IPS-18a (cell line): ENCODE results near the gene GFRA3.
"Not testable (repeated sequence)": the region's sequence is repeated elsewhere in the genome, so short reads cannot be mapped to it uniquely, and the experiment has no call there.

ENCODE experiments used
- H3K27ac ChIP-seq: one replicate; pipeline ENCODE4 v1.5.1; 2013; ENCODE audit warnings: low read length
- H3K27me3 ChIP-seq: one replicate; pipeline ENCODE4 v1.6.1; 2013; ENCODE audit warnings: mild to moderate bottlenecking, low read length; ENCODE audit not compliant: control insufficient read depth, insufficient read depth
- H3K36me3 ChIP-seq: one replicate; pipeline ENCODE4 v1.6.1; 2013; ENCODE audit warnings: low read depth, low read length; ENCODE audit not compliant: control insufficient read depth
- H3K4me1 ChIP-seq: one replicate; pipeline ENCODE4 v1.6.1; 2013; ENCODE audit warnings: low read depth, low read length; ENCODE audit not compliant: control insufficient read depth
- H3K4me3 ChIP-seq: one replicate; pipeline ENCODE4 v1.5.1; 2013; ENCODE audit warnings: low read length
- H3K9ac ChIP-seq: one replicate; pipeline ENCODE4 v1.6.1; 2013; ENCODE audit warnings: mild to moderate bottlenecking, low read length, moderate library complexity
- H3K9me3 ChIP-seq: one replicate; pipeline ENCODE4 v1.6.1; 2013; ENCODE audit warnings: low read depth, low read length; ENCODE audit not compliant: control insufficient read depth

GFRA3 gene

GRCh38 chr5:138274189-138274853, at the start of gene GFRA3:
Gene GFRA3, minus strand, starts transcription at chr5:138274621. Its CDS starts 197 bp downstream, at chr5:138274424.
- Histone ChIP-seq H3K4me3 (peak within 1 kb of the TSS; percentile 67), H3K9ac (peak within 1 kb of the TSS; percentile 36), H3K27me3 (peaks cover 41% of the 10 kb centered on the region), H3K27ac (no peak within 1 kb of the TSS), H3K36me3 (no peaks in the 10 kb centered on the region), H3K9me3 (no peaks in the 10 kb centered on the region), H3K4me1 (peaks cover 11% of the 10 kb centered on the region)

GRCh38 chr5:138318211-138318610, 43.8 kb upstream of the GFRA3 start:
- H3K4me3 ChIP-seq, H3K4me1 ChIP-seq, H3K27ac ChIP-seq, H3K9me3 ChIP-seq, H3K9ac ChIP-seq, H3K27me3 ChIP-seq: not testable (repeated sequence)
- peaks cover 30% of the 10 kb centered on the region for H3K36me3 ChIP-seq

GRCh38 chr5:138316355-138316754, 41.9 kb upstream of the GFRA3 start:
- no peaks in the 10 kb centered on the region for H3K4me1 ChIP-seq

GRCh38 chr5:138315751-138316278, 41.4 kb upstream of the GFRA3 start:
- Histone ChIP-seq H3K27ac (no peak overlapping the region), H3K36me3 (peaks cover 30% of the 10 kb centered on the region), H3K4me1 (no peaks in the 10 kb centered on the region), H3K4me3 (no peak overlapping the region), H3K27me3 (no peaks in the 10 kb centered on the region), H3K9me3 (no peaks in the 10 kb centered on the region), H3K9ac (no peak overlapping the region)

More at GRCh38 chr5:138316355-138316754, 41.9 kb upstream of the GFRA3 start:
- peaks cover 30% of the 10 kb centered on the region for H3K36me3 ChIP-seq
- H3K4me3 ChIP-seq: no peak overlapping the region
- H3K27ac ChIP-seq: no peak overlapping the region
- no peaks in the 10 kb centered on the region for H3K27me3 ChIP-seq
- no peaks in the 10 kb centered on the region for H3K9me3 ChIP-seq
- no peak overlapping the region for H3K9ac ChIP-seq

GRCh38 chr5:138305797-138306196, 31.4 kb upstream of the GFRA3 start:
- Histone ChIP-seq H3K27me3 (no peaks in the 10 kb centered on the region), H3K4me3 (no peak overlapping the region), H3K9me3 (no peaks in the 10 kb centered on the region), H3K36me3 (peaks cover 4% of the 10 kb centered on the region), H3K4me1 (no peaks in the 10 kb centered on the region), H3K27ac (no peak overlapping the region), H3K9ac (no peak overlapping the region)

- Histone ChIP-seq H3K36me3 (no peaks in the 10 kb centered on the region), H3K4me3 (no peak overlapping the region), H3K9me3 (no peaks in the 10 kb centered on the region), H3K27ac (no peak overlapping the region), H3K9ac (no peak overlapping the region), H3K27me3 (no peaks in the 10 kb centered on the region), H3K4me1 (no peaks in the 10 kb centered on the region)
Measured at GRCh38 chr5:138303372-138303771, 29.0 kb upstream of the GFRA3 start.

DNA sequence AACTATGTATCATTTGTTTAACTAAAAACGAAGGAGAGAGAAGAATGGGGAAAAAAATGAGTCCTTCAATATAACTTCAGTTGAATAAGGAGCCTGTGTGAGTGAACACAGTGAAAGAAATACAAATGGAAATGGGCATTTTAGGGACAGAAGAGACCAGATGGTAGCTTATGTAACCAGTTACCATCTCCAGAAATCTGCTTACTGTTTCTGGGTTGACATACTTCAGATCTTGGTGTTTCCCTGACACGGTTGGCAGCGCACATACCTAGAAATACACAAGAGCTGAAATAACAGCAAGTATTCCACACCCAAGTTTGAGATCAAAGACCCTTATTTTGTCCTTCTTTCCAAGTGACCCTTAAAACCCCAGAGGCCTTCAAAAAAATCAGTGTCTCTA, 14.9 kb upstream of the GFRA3 start:
- Histone ChIP-seq H3K36me3 (peaks cover 25% of the 10 kb centered on the region), H3K9me3 (no peaks in the 10 kb centered on the region), H3K27me3 (no peaks in the 10 kb centered on the region), H3K4me1 (no peaks in the 10 kb centered on the region), H3K4me3 (no peak overlapping the region), H3K9ac (no peak overlapping the region), H3K27ac (no peak overlapping the region)

DNA sequence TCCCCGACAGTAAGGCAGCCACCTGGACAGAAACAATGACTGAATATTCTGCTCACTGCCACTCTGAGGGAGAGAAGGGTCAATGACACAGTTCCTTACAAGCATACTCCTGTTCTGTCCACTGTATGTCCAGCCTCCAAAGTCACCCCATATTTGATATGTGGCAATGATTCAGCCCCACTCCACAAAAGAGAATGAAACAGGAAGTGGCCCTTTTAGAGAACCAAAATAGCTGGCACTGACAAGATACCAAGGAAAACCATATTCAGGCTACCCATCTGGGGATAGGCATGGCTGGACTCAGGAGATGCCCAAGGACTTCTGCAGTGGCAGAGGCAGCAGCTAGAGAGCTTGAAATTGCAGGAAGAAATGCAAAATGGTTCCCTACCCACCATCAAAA, 12.8 kb upstream of the GFRA3 start:
- Histone ChIP-seq H3K4me1 (no peaks in the 10 kb centered on the region), H3K9me3 (no peaks in the 10 kb centered on the region), H3K27ac (no peak overlapping the region), H3K9ac (no peak overlapping the region), H3K4me3 (no peak overlapping the region), H3K36me3 (peaks cover 25% of the 10 kb centered on the region), H3K27me3 (no peaks in the 10 kb centered on the region)

DNA sequence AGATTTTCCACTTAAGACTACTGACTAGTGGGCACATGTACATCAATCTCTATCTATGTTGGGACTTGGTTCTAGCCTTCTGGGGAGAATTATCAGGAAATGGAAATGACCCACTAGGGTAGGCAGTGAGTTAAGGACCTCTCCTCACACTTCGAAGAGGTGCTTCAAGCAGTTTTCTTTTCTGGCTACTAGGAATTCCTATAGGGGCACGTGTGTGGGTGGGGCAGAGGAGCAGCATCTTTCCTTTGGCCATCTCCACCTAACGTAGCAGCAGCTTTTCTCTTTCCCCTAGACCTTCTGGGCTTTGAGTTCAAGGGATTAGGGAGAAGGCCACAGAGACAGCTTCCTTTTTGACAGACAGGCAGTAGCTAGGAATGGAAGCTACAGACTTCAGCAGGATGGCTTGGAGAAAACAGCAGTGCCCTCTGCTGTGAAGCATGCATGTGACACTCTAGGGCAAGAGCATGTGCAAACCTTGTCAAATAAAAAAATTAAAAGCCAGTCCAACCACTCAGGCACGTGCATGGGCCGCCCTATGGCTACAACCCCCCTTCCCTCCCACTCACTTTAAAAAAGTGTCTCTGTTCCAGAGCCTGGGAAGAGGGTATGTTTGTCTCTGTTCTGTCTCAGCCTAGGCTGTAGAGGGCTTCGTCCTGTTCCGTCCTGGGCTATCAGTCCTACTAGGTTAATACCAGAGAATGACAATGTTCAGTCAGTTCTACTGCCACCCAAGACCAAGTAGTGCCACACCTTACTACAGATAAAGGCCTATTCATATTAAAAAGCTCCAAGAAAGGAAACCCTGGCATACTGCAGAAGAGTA, 8.7 kb upstream of the GFRA3 start:
- H3K4me3 ChIP-seq: no peak overlapping the region
- H3K4me1 ChIP-seq: no peaks in the 10 kb centered on the region
- no peak overlapping the region for H3K27ac ChIP-seq
- H3K36me3 ChIP-seq: peaks cover 18% of the 10 kb centered on the region
- H3K9ac ChIP-seq: no peak overlapping the region
- H3K9me3 ChIP-seq: no peaks in the 10 kb centered on the region
- no peaks in the 10 kb centered on the region for H3K27me3 ChIP-seq

- Histone ChIP-seq H3K9me3 (no peaks in the 10 kb centered on the region), H3K36me3 (peaks cover 9% of the 10 kb centered on the region), H3K4me3 (no peak overlapping the region), H3K27ac (no peak overlapping the region), H3K27me3 (peaks cover 8% of the 10 kb centered on the region), H3K9ac (no peak overlapping the region), H3K4me1 (no peaks in the 10 kb centered on the region)
Measured at GRCh38 chr5:138280915-138281314, 6.5 kb upstream of the GFRA3 start.

DNA sequence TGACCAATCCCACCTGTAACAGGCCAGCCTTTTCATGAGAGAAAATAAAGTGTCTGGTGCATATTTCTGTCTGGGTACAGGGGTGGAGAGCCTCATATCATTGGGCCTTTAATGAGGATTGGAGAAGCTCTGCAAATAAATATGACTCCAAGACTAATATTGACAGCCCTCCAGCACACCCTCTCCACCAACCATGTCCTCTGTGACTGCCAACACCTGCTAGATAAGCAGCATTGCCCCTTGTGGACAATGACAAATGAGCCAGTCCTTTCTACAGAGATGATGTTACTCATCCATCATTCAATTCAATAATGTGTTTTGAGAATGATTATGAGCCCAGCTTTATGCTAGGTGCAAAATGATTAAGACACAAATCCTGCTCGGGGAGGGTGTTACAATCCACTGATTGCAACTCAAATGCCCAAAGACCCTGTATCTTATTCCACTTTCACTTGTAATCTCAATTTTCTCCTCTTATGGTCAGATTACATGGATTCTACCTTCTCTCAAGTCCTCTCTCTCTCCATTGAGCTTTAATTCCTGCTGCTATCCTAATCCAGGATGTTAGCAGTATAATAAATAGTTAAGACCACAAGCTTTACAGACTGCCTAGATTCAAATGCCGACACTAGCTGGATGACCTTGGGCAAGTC, 2.1 kb upstream of the GFRA3 start:
- Histone ChIP-seq H3K27ac (no peak overlapping the region), H3K4me1 (peaks cover 11% of the 10 kb centered on the region), H3K27me3 (peaks cover 41% of the 10 kb centered on the region), H3K9me3 (no peaks in the 10 kb centered on the region), H3K36me3 (no peaks in the 10 kb centered on the region), H3K9ac (no peak overlapping the region), H3K4me3 (no peak overlapping the region)
